HepG2 (cell line): Measurements from ENCODE around the gene MEF2D.

Source experiments
- ATF6 ChIP-seq: sonication (generic); formaldehyde crosslinking; conservative IDR thresholded peaks from 2 replicates; pipeline ENCODE4 v1.4.0; 2020; ENCODE audit warnings: missing genetic modification reagents
- CTCF ChIP-seq: sonication (generic); formaldehyde crosslinking; IDR thresholded peaks from 2 replicates; pipeline ENCODE4 v1.5.0; 2020; ENCODE audit warnings: mild to moderate bottlenecking, missing genetic modification reagents, moderate library complexity
- IRF2 ChIP-seq: IDR thresholded peaks from 2 replicates; pipeline ENCODE4 v1.6.1; 2018; ENCODE audit warnings: missing genetic modification reagents, missing compliant biosample characterization
- SMARCC2 ChIP-seq: fragments of 450-650 bp; IDR thresholded peaks from 2 replicates; pipeline ENCODE4 v1.6.1; 2017; ENCODE audit warnings: antibody characterized with exemption, mild to moderate bottlenecking
- XRCC5 ChIP-seq: fragments of 200-400 bp; formaldehyde crosslinking; optimal IDR thresholded peaks from 2 replicates; pipeline ENCODE3; 2017; ENCODE audit warnings: mild to moderate bottlenecking, low read length
- ZBTB33 ChIP-seq: sonication (generic); formaldehyde crosslinking; IDR thresholded peaks from 2 replicates; pipeline ENCODE4 v1.4.0; 2020; ENCODE audit warnings: missing genetic modification reagents
- ZNF10 ChIP-seq: sonication (generic); formaldehyde crosslinking; IDR thresholded peaks from 2 replicates; pipeline ENCODE4 v1.4.0; 2020; ENCODE audit warnings: mild to moderate bottlenecking, low read depth, missing genetic modification reagents, borderline replicate concordance
- ZNF724P ChIP-seq: sonication (generic); formaldehyde crosslinking; IDR thresholded peaks from 2 replicates; pipeline ENCODE4 v1.8.0; 2022; ENCODE audit warnings: missing genetic modification reagents, borderline replicate concordance

GRCh38 chr1:156525856-156526489 lies 25.4 kb upstream of the MEF2D start:
- TF ChIP-seq CTCF (CRISPR knock-in tag), result no peak
- no peak for TF ChIP-seq ZNF10 (CRISPR knock-in tag)
- TF ChIP-seq SMARCC2, result no peak
- TF ChIP-seq XRCC5, result no peak
- no peak for TF ChIP-seq ATF6 (CRISPR knock-in tag)
- no peak for TF ChIP-seq ZBTB33
- no peak for TF ChIP-seq ZNF724P (CRISPR knock-in tag)
- TF ChIP-seq IRF2 (CRISPR knock-in tag), result no peak
